Parietal lobe (tissue), 2 donors: ENCODE results near the gene XKR3. TPM values are rescaled to one million over a fixed set of nuclear protein-coding genes. Genes with fewer than 3 reads are reported as not detected.

Experiments used
- small RNA-seq: library from RNA; depleted of rRNA; stranded (forward); fragments of <200 nt; gene quantifications from one replicate; pipeline ENCODE3, GENCODE V24; 2014; ENCODE audit warnings: low replicate concordance
- total RNA-seq: library from RNA; depleted of rRNA; stranded (reverse); fragments of >200 nt; gene quantifications from one replicate; pipeline ENCODE4 v1.2.3, GENCODE V29; 2014

Gene XKR3
- not detected for total RNA-seq

DNA sequence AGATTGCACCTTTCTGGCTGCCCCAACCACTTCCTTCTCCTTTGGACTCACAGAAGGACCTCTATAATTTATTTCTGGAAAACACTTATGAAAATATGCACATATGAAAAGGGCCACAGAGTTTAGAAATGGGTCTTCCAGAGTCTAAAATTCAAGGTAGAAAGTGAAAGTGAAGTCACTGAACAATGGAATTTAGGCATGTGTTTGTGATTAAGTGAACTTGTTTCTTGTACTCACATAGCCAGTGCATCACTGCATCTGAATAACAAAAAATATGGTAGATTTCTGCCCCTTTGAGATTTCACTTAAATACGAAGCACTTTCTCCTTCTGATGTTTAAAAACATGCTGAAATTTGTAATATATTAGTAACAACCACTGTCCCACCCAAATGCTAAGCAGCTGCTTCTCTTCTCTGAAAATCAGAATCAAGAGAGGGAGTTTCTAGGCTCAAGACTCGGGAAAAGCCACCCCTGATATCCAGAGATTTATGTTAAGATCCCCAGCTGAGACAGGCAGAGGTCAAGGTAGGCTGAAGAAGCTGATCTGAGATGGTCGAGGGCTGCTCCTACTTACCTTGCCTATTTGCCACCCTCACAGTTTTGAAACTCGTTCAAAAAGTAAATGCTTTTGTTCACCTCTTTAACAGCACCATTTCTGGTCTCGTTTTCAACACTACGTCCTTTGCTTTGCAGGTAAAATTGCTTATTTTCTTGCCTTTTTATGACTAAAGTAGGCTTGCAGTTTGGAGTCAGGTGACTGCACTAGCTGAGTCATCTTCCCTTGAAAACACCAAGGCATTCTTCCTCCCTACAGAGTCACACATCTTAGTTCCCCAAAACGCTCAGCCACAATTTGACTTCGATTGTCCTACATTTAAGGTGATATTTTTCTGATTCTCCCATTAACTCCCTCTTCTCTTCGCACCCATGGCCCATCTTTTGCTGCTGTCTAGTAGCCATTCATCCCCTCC is at the start of gene XKR3:
TSS of gene XKR3 (minus strand) at position 696 of the 972 bp plus-strand sequence. CDS start 17,338 bp downstream, outside the sequence.

Small RNA genes within 50 kb of the gene (small RNA-seq; reads per million reads assigned to genes)
- not detected for gene GPM6BP3

Other genes starting within 250 kb of the XKR3 start
- not detected for gene CCT8L2, start 232.6 kb downstream of the XKR3 start, total RNA-seq
- gene GAB4, start 182.8 kb upstream of the XKR3 start, total RNA-seq: not detected